ENCODE measurements around the gene EMC7. TPM values are rescaled to one million over a fixed set of nuclear protein-coding genes. Genes with fewer than 3 reads are reported as not detected.
"Not testable (repeated sequence)": the region's sequence is repeated elsewhere in the genome, so short reads cannot be mapped to it uniquely, and the experiment has no call there.

EMC7 gene
- total RNA-seq, 1 donor from 2014 or later = 21.2 TPM

DNA sequence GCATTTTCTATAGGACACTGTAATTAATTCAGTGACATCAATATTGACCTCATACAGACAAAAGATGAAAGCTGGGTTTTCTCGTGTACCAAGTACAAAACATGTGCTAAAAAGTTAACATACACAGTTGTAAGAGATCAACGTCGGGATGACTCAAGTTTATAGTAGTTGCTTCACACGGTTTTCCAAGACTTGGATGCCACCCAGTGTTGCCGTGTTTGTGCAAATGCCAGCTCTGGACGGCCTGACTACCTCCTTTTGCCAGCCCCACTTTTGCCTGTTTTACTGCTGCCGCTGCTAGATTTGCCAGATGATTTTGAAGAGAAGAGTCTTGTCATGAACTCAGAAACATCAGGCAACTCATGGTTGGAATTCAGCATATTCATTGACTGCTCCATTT lies 17.6 kb downstream of the EMC7 start:
- DNase-seq = peak; percentile 39

DNA sequence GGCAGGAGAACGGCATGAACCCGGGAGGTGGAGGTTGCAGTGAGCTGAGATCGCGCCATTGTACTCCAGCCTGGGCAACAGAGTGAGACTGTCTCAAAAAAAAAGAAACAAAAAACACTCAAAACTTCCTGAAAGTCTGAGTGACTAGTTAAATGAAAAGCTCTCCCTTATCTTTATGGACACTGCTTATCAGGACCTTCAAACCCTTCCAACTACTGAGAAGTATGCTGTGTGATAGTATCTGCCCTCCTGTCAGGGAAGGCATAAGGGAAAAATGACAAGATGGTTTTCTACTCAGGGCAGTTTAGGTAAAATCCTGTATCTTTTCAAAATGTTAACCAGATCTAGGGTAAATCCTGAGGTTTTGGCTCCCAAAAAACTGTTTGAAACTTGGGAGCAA lies 21.8 kb downstream of the EMC7 start:
- DNase-seq = no peak

DNA sequence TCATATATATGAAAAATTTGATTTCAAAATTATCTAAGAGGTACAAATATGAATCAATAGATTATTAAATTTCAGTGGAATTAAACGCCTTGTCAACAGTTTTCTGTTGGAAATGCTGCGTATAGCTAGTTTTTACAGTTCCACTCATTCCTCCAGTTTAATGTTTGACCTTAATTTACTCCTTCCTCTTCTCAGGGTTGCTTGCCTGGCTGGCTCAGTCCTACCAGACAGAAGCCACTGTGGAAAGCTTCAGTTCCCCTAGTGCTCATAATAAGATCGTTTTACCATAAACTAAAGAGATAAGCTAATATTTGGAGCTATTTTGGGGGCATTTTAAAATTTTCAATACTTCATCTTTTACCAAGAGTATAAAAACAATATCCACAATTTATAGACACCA lies 22.8 kb downstream of the EMC7 start:
- DNase-seq = no peak

DNA sequence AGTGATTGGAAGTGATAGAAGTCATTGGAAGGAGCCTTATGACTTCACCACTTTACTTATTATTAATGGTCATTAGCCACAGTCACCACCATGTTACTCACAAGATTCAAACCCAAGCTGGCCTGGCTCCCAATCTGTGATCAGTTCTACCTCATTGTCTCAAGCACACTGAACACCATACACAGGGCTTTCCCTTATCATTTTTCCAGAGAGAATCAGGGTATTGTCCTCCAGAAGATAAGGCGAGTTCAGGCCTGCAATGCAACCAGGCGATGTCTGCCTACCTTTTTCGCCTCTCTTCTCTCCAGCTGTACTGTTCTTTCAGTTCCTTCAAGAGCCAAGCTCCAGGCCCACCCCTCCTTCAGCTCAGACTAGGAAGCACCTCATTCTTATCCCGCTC lies 24.9 kb downstream of the EMC7 start:
- no peak for DNase-seq

DNA sequence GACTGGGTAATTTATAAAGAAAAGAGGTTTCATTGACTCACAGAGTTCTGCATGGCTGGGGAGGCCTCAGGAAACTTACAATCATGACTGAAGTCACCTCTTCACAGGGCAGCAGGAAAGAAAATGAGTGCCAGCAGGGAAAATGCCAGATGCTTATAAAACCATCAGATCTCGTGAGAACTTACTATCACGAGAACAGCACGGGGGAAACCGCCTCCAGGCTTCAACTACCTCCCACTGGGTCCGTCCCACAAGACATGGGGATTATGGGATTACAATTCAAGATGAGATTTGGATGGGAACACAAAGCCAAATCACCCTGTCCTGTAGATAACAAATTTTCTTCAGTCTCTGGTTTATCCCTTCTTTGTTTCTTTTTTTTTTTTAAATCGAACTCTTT lies 31.7 kb downstream of the EMC7 start:
- DNase-seq = no peak

DNA sequence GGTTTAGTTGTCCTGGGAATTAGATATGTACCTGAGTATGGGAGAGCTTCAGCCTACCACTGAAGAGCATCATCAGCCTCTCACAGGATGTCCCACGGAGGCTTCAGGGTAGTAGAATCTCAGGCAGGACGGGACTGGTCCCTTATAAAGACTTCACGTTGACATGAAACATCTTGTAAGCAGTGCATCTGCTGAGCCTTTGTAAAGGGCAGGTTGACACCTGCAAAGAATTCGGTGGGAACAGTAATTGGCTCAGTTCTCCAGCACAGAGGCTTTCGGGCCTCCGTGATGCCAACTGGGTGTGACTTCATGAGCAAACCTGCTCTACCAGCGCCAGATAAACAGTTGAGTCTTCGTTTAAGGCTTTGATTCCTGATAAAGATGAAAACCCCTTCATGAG lies 35.7 kb downstream of the EMC7 start:
- DNase-seq = no peak

DNA sequence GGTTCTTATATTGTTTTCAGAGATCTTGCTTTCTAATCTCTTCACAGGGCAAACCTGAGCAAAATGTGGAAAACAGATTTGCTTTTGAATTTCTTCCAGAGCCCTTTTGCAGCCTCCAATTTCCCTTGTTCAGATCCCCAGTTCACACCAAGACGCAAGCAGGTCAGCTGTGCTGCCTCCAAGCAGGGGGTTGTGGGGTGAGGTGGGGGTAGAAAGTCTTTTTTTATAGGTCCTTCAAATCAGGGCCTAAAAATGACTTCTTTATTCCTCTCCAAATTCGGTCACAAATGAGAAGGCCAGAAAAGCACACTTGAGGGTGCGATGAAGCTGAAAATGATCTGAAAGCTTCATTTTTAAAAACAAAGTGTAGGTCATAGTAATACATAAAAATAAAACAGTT lies 36.4 kb downstream of the EMC7 start:
- DNase-seq = no peak

DNA sequence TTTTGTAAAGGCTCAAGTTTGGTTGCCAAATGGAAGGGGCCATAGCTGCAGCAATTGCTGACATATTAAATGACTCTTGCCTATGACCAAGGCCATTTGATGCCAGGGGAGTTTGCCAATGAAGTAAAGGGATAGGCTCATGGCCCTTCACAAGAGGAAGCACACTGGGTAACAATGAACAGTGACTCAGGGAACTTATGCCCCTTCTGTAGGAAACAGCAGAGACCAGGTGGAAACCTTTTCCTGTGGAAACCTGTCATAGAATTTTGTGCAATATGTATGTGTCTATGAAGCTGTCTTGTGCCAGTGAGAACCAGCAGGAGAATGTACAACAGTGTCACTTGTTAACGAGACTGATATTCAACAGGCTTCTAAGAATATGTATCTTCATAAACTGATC lies 37.2 kb downstream of the EMC7 start:
- DNase-seq = no peak

DNA sequence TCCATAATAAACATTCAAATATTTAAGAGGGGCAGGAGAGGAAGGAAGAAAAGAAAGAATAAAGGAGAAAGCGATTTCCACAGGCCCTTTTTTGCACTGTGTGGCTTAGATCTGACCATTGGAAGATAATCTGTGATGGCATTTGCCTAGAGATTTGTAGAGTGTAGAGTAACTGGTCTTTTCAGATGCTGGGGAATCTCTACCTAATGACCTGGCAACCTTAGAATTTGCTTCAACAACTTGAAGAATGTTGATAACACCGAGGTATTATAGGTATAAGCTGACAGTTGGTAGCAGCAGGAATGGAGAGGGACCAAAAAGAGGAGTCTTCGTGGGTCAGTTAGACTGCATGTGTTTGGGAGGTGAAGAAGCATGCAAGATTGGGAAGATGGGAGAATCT lies 41.7 kb downstream of the EMC7 start:
- no peak for DNase-seq

DNA sequence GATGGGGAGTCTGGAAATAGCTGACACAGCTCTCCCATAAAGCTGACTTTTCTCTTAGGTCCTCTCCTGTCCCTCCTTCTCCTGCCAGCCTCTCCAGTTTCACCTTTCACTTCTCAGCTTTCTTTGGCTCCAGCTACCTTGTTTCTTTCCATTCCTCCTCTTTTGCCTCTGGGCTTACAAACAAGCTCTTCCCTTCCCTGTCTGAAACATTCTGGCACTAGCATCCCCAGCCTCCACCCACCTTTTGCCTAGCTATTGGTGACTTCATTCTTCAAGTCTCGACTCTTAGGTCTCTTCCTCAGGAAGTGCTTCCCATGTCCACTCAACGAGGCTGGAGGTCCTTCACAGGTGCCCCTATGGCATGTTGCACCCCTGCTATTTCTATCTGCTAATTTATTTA lies 42.2 kb downstream of the EMC7 start:
- no peak for DNase-seq

DNA sequence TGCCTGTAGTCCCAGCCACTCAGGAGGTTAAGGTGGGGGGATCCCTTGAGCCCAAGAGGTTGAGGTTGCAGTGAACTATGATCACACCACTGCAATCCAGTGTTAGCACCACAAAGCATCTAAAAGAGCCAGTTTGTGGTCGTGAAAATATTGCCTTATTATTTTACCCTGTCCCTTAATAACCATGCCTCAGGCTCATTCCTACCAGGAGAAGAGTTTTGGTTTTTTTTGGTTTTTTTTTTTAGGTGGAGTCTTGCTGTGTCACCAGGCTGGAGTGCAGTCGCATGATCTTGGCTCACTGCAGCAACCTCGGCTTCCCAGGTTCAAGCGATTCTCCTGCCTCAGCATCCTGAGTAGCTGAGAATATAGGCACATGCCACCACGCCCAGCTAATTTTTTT lies 44.8 kb downstream of the EMC7 start:
- no peak for DNase-seq

DNA sequence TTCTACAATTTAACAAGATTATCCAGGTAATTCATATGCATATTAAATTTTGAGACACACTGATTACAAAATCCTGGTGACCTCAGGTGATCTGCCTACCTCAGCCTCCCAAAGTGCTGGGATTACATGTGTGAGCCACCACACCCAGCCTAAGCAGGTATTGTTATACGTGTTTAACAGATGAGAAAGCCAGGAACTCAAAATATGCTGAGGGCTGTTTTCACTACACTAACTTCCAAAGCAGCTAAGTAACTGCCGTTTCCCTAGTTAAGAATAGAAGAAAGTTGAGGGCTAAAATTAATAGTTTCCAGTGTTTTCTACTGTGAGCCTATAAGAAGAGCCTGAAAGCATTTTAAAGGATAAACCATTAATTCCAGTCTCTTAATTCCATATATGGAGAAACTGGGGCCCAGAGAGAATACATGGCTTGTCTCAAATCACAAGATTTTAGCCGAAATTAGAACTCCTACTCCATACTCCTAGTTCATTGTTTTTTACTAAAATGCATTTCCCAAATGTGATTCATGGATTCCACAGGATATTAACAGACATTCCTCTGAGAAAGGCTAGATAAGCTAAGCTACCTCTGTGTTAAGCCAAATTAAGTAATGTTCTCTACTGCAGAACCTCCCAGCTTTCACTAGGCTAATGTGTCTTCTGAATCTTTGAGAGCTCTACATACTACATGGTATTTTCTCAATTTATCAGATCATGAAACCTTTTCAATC lies 45.6 kb downstream of the EMC7 start:
- DNase-seq = no peak

DNA sequence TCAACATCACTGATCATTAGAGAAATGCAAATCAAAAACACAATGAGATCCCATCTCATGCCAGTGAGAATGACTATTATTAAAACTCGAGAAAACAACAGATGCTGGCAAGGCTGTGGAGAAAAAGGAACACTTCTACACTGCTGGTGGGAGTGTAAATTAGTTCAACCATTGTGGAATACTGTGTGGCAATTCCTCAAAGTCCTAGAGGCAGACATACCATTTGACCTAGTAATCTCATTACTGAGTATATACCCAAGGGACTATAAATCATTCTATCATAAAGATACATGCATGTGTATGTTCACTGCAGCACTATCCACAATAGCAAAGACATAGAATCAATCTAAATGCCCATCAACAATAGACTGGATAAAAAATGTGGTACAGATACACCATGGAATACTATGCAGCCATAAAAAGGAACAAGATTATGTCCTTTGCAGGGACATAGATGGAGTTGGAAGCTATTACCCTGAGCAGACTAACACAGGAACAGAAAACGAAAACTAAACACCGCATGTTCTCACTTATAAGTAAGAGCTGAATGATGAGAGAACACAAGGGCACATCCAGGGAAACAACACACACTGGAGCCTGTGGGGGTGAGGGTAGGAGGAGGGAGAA lies 47.5 kb downstream of the EMC7 start:
- no peak for DNase-seq

DNA sequence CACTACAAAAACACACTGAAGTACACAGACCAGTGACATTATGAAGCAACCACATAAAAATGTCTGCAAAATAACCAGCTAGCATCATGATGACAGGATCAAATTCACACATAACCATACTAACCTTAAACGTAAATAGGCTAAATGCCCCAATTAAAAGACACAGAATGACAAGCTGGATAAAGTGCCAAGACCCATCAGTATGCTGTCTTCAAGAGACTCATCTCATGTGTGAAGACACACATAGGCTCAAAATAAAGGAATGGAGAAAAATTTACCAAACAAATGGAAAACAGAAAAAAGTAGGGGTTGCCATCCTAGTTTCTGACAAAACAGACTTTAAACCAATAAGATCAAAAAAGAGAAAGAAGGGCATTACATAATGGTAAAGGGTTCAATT lies 51.3 kb downstream of the EMC7 start:
- not testable (repeated sequence) for DNase-seq

DNA sequence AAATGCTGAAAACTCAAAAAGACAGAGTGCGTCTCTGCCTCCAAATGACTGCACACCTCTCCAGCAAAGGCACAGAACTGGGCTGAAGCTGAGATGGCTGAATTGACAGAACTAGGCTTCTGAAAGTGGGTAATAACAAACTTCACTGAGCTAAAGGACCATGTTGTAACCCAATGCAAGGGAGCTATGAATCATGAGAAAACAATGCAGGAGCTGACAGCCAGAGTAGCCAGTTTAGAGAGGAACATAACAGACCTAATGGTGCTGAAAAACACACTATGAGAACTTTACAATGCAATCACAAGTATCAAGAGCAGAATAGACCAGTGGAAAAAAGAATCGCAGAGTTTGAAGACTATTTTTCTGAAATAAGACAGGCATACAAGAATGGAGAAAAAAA lies 52.5 kb downstream of the EMC7 start:
- no peak for DNase-seq

DNA sequence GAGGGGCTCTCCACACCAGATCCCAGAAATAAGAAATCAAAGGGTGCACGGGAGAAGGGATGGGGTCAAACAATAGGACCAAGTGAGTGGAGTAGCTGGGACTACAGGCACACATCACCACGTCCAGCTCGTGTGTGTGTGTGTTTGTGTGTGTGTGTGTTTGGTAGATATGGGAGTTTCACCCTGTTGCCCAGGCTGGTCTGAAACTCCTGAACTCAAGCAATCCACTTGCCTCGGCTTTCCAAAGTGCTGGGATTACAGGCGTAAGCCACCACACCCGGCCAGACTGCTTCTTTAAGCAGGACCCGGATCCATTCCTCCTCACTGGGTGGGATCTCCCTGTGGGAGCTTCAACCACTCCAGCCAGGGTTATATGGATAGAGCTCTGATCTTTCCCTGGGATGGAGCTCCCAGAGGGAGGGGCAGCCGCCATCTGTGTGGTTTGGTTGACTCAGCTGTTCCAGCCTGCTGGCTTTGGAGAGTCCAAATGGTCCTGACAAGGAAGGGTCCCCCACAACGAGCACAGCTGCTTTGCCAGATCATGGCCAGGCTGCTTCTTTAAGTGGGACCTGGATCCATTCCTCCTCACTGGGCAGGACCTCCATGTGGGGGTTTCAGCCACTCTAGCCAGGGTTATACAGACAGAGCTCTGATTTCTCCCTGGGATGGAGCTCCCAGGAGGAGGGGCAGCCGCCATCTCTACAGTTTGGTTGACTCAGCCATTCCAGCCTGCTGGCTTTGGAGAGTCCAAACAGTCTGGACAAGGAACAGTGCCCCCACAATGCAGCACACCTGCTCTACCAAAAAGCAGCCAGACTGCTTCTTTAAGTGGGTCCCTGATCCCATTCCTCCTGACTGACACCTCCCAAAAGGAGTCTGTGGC lies 53.5 kb downstream of the EMC7 start:
- no peak for DNase-seq

DNA sequence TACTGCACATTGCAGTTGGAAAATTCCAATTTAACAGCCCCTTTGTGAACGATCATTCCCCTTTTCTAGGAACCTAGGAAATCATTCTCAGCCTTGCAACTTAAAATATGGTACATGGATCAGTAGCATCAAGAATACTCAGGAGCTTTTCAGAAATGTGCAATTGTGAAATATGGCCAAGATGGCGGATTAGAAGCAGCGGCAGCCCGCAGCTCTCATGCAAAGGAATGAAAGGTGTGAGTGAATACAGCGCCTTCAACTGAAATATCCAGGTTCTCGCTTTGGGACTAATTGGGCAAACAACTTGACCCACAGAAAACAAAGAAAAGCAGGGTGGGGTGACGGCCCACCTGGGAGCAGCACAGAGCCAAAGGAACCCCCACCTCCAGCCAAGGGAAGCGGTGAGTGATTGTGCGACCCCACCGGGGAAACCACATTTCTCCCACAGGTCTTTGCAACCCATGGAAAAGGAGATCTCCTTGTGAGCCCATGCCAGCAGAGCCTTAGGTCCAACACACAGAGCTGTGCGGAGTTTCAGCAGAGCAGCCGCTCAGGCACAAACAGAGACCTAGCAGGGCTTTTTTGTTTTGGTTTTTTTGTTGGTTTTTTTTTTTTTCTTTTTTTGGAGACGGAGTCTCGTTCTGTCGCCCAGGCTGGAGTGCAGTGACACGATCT lies 55.1 kb downstream of the EMC7 start:
- DNase-seq = no peak

DNA sequence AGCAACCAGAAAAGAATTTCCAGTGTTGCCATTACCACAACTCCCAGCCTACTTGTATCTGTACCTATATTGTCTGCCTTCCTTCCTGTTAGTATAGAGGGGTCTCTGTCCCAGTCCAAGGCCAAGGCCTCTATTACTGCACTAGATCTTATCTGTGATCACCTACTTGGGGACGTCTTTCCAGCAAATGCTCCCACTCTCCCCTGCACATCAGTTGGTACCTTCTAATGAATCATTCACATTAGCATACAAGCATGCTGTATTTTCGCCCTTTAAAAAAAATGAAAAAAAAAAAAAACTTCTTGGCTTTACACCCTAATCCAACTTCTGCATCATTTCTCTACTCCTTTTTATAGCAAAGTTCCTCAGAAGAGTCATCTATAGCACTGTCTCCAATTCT lies 57.8 kb downstream of the EMC7 start:
- DNase-seq = no peak

DNA sequence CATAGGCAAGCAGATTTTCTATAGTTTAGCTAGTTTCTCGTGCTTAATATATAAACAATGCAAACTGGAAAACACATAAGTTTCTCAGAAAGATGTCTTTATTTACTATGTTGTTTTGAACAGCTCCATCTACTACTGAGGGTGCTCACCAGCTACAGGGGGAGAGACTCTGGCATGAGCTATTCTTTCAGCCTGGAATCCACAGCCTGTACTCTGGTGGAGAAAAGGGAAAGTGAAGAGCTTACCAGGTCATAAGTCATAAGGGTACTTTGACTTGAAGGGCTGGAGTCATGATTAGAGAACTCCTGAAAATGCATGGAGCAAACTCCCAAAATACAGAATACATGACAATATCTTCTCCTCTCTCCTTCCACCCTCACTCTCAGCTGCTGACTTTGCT lies 58.3 kb downstream of the EMC7 start:
- DNase-seq = no peak

DNA sequence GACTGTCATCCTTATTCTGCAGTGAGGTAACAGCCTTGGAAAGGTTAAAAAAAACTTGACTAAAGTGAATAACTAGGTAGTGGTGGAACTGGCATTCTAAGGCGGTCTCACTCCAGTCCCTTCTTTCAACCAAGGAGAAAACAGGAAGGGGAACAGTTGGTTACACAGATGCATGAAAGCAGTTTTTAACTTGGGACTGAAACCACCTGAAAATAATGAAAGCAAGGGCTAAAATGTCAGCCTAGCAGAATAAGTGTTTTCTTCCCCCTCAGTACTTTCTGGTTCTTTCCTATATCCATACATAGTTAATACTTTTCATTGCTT lies 61.9 kb downstream of the EMC7 start:
- DNase-seq = no peak

DNA sequence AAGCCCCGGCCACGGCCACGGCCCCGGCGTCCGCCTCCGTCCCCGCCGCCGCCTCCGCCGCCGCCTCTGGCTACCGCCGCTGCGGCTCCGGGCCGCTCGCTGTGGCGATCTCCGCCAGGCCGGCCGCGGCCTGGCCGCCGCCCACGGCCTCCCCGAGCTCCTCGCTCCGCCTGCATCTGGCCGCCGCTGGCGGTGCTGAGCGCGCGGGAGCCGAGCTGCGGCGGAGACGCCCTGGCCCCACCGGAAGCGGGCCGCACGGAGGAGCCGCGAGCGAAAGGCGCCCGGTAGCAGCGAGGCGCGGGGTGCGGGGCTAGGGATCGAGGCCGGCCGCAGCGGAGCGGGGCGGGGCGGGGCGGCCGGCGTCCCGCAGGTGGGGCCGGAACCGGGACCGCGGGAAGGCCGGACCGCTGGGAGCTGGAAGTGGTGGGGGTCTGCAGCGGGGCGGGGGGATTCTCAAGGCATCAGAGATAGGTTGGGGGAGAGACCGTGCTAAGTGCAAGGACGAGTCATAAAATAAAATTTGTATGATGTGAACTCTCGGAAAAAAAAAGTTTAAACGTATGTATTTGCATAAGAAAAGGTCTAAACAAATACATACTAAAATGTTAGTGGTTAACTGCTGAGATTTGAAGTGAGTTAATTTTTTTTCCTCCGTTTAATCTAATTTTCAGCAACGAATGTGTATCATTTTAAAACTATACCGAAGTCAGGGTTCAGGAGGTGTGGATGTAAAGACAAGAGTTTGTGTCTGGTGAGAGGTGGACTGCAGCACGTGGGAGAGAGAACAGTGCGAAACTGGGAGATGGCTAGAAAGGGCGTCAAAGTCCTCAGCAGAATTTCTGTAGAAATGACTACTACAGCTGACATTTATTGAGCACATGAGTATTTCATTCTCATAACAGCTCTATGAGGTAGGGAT lies 62.5 kb downstream of the EMC7 start, which contains the start of gene AVEN:
AVEN (minus strand) TSS at position 334 of the 919 bp plus-strand sequence; CDS start at position 176, 158 bp downstream.
- peak; percentile 22 for DNase-seq
